Mesenchymal stem cell (in vitro differentiated cells and primary cell): ENCODE measurements around the gene SNTG2.

Experiments
- DNase-seq: peaks from one replicate; pipeline ENCODE4 v3.0.0-alpha.2; 2013
- H2AFZ ChIP-seq: one replicate; pipeline ENCODE4 v1.6.1; 2013; ENCODE audit warnings: low read depth, mild to moderate bottlenecking, control low read depth, inconsistent platforms, low read length, moderate library complexity
- H2AK5ac ChIP-seq: 2 replicates; pipeline ENCODE4 v1.6.1; 2013; ENCODE audit warnings: low read length, moderate library complexity, mild to moderate bottlenecking, inconsistent platforms; ENCODE audit not compliant: severe bottlenecking
- H2BK120ac ChIP-seq: one replicate; pipeline ENCODE4 v1.6.1; 2013; ENCODE audit warnings: low read depth, mild to moderate bottlenecking, inconsistent platforms, low read length, moderate library complexity
- H2BK12ac ChIP-seq, 2 experiments: one replicate each; pipeline ENCODE4 v1.6.1; 2013; ENCODE audit warnings: inconsistent platforms in 2 of 2, low read length in 2 of 2, mild to moderate bottlenecking in 2 of 2, moderate library complexity in 2 of 2, control low read depth in 1 of 2
- H2BK15ac ChIP-seq: one replicate; pipeline ENCODE4 v1.6.1; 2013; ENCODE audit warnings: mild to moderate bottlenecking, low read depth, inconsistent platforms; ENCODE audit not compliant: poor library complexity, severe bottlenecking
- H2BK5ac ChIP-seq: 2 replicates; pipeline ENCODE4 v1.6.1; 2013; ENCODE audit warnings: low read depth, mild to moderate bottlenecking, low read length, control low read depth, inconsistent platforms; ENCODE audit not compliant: poor library complexity, severe bottlenecking
- H3K14ac ChIP-seq, 2 experiments: one replicate each; pipeline ENCODE4 v1.6.1; 2013; ENCODE audit warnings: inconsistent platforms in 2 of 2, low read length in 2 of 2, control low read depth in 1 of 2, mild to moderate bottlenecking in 1 of 2, moderate library complexity in 1 of 2
- H3K18ac ChIP-seq, 2 experiments: one replicate each; pipeline ENCODE4 v1.6.1; 2013; ENCODE audit warnings: inconsistent platforms in 2 of 2, low read length in 2 of 2, control low read depth in 1 of 2, low read depth in 1 of 2, mild to moderate bottlenecking in 1 of 2
- H3K23ac ChIP-seq, 2 experiments: one replicate each; pipeline ENCODE4 v1.6.1; 2013; ENCODE audit warnings: inconsistent platforms in 2 of 2, low read length in 2 of 2, mild to moderate bottlenecking in 2 of 2, moderate library complexity in 2 of 2, control low read depth in 1 of 2
- H3K27ac ChIP-seq: 2 replicates; pipeline ENCODE4 v1.5.1; 2013; ENCODE audit warnings: mild to moderate bottlenecking, moderate library complexity, low read length, control low read depth, inconsistent platforms; ENCODE audit not compliant: poor library complexity, severe bottlenecking
- H3K27me3 ChIP-seq, 2 experiments: 2 replicates each; pipeline versions ENCODE4 v1.6.1 to v1.7.0; 2013; ENCODE audit warnings: low read length in 2 of 2, mild to moderate bottlenecking in 2 of 2, moderate library complexity in 2 of 2, control low read depth in 1 of 2, inconsistent platforms in 1 of 2; ENCODE audit not compliant: control insufficient read depth in 1 of 2, insufficient read depth in 1 of 2
- H3K36me3 ChIP-seq, 2 experiments: 2 replicates each; pipeline versions ENCODE4 v1.6.1 to v1.7.0; 2013; ENCODE audit warnings: low read length in 2 of 2, control low read depth in 1 of 2, inconsistent platforms in 1 of 2, low read depth in 1 of 2, mild to moderate bottlenecking in 1 of 2; ENCODE audit not compliant: insufficient read depth in 2 of 2, control insufficient read depth in 1 of 2
- H3K4ac ChIP-seq, 2 experiments: one replicate each; pipeline ENCODE4 v1.6.1; 2013; ENCODE audit warnings: inconsistent platforms in 2 of 2, low read length in 2 of 2, mild to moderate bottlenecking in 2 of 2, moderate library complexity in 2 of 2, control low read depth in 1 of 2, low read depth in 1 of 2
- H3K4me1 ChIP-seq: 2 replicates; pipeline ENCODE4 v1.6.1; 2013; ENCODE audit warnings: low read depth, low read length, control low read depth; ENCODE audit not compliant: control insufficient read depth, insufficient read depth
- H3K4me2 ChIP-seq: 2 replicates; pipeline ENCODE4 v1.6.1; 2013; ENCODE audit warnings: low read length, mild to moderate bottlenecking, inconsistent platforms; ENCODE audit not compliant: poor library complexity, severe bottlenecking
- H3K4me3 ChIP-seq, 2 experiments: 2 replicates each; pipeline versions ENCODE4 v1.5.1 to v1.7.0; 2013; ENCODE audit warnings: low read length in 2 of 2, mild to moderate bottlenecking in 2 of 2, control low read depth in 1 of 2, low read depth in 1 of 2; ENCODE audit not compliant: insufficient read depth in 1 of 2
- H3K79me1 ChIP-seq: replicated peaks from 2 replicates; pipeline ENCODE4 v1.6.1; 2013; ENCODE audit warnings: mild to moderate bottlenecking, control low read depth, low read length, inconsistent platforms; ENCODE audit not compliant: poor library complexity, severe bottlenecking
- H3K9ac ChIP-seq: 2 replicates; pipeline ENCODE4 v1.7.0; 2013; ENCODE audit warnings: mild to moderate bottlenecking, low read length, moderate library complexity
- H3K9me3 ChIP-seq: 2 replicates; pipeline ENCODE4 v1.7.0; 2013; ENCODE audit warnings: mild to moderate bottlenecking, low read length; ENCODE audit not compliant: control insufficient read depth
- H4K8ac ChIP-seq: one replicate; pipeline ENCODE4 v1.6.1; 2013; ENCODE audit warnings: inconsistent platforms, mild to moderate bottlenecking, low read length, moderate library complexity
- H4K91ac ChIP-seq: one replicate; pipeline ENCODE4 v1.6.1; 2013; ENCODE audit warnings: mild to moderate bottlenecking, low read length, inconsistent platforms
- WGBS: methylation state at CpG from one replicate; pipeline ENCODE4 v1.1.7; 2013; ENCODE audit warnings: mixed read lengths; 5-methylcytosine and 5-hydroxymethylcytosine counted together

The SNTG2 gene

GRCh38 chr2:1308678-1309077, 358.0 kb downstream of the SNTG2 start:
- 87% methylated on average over 6 of the region's 8 CpGs for WGBS
- no peak overlapping the region for H2BK120ac ChIP-seq
- DNase-seq: no peak

GRCh38 chr2:1309507-1309906, 358.9 kb downstream of the SNTG2 start:
- H3K4me2 ChIP-seq: no peak overlapping the region

More at GRCh38 chr2:1308678-1309077, 358.0 kb downstream of the SNTG2 start:
- Histone ChIP-seq H2BK15ac (no peak overlapping the region), H3K9me3 (no peaks in the 10 kb centered on the region), H3K4me1 (no peaks in the 10 kb centered on the region), H2BK12ac (no peak overlapping the region), H2AFZ (no peak overlapping the region), H3K4me3 (no peak overlapping the region), H2AK5ac (no peak overlapping the region), H3K27me3 (no peaks in the 10 kb centered on the region), H3K4ac (no peak overlapping the region), H3K18ac (no peak overlapping the region), H3K36me3 (no peaks in the 10 kb centered on the region), H4K8ac (no peak overlapping the region), H2BK5ac (no peak overlapping the region), H3K4me2 (no peak overlapping the region), H4K91ac (no peak overlapping the region), H3K14ac (no peak overlapping the region), H3K79me1 (no peaks in the 10 kb centered on the region), H3K27ac (no peak overlapping the region), H3K9ac (no peak overlapping the region), H3K23ac (no peak overlapping the region)

GRCh38 chr2:1310202-1310601, 359.6 kb downstream of the SNTG2 start:
- Histone ChIP-seq H3K4me2 (no peak overlapping the region), H2AFZ (no peak overlapping the region), H3K14ac (no peak overlapping the region), H3K4me1 (no peaks in the 10 kb centered on the region), H3K4me3 (no peak overlapping the region), H2BK12ac (no peak overlapping the region), H2AK5ac (no peak overlapping the region), H3K79me1 (no peaks in the 10 kb centered on the region), H3K27me3 (no peaks in the 10 kb centered on the region), H4K8ac (no peak overlapping the region), H4K91ac (no peak overlapping the region), H3K27ac (no peak overlapping the region), H3K9me3 (no peaks in the 10 kb centered on the region), H3K9ac (no peak overlapping the region), H2BK15ac (no peak overlapping the region), H3K4ac (no peak overlapping the region), H3K36me3 (no peaks in the 10 kb centered on the region), H2BK5ac (no peak overlapping the region), H3K23ac (no peak overlapping the region), H3K18ac (no peak overlapping the region), H2BK120ac (no peak overlapping the region)
- WGBS: 92% methylated on average over 6 of the region's 7 CpGs
- DNase-seq: no peak

More at GRCh38 chr2:1309507-1309906, 358.9 kb downstream of the SNTG2 start:
- Histone ChIP-seq H4K91ac (no peak overlapping the region), H3K4ac (no peak overlapping the region), H3K9me3 (no peaks in the 10 kb centered on the region), H2BK15ac (no peak overlapping the region), H3K27ac (no peak overlapping the region), H3K79me1 (no peaks in the 10 kb centered on the region), H3K4me1 (no peaks in the 10 kb centered on the region), H3K9ac (no peak overlapping the region), H2BK5ac (no peak overlapping the region), H3K4me3 (no peak overlapping the region), H3K14ac (no peak overlapping the region), H2BK120ac (no peak overlapping the region), H2BK12ac (no peak overlapping the region), H4K8ac (no peak overlapping the region), H3K18ac (no peak overlapping the region), H2AK5ac (no peak overlapping the region), H3K23ac (no peak overlapping the region), H3K36me3 (no peaks in the 10 kb centered on the region), H2AFZ (no peak overlapping the region), H3K27me3 (no peaks in the 10 kb centered on the region)
- WGBS: 65% methylated on average over 2 of the region's 3 CpGs
- no peak for DNase-seq

- Histone ChIP-seq H3K23ac (no peak overlapping the region), H2AK5ac (no peak overlapping the region), H2BK12ac (no peak overlapping the region), H3K4me3 (no peak overlapping the region), H4K8ac (no peak overlapping the region), H3K27ac (no peak overlapping the region), H3K14ac (no peak overlapping the region), H3K4me2 (no peak overlapping the region), H3K18ac (no peak overlapping the region), H2AFZ (no peak overlapping the region), H3K79me1 (no peaks in the 10 kb centered on the region), H2BK120ac (no peak overlapping the region), H3K9ac (no peak overlapping the region), H3K27me3 (no peaks in the 10 kb centered on the region), H3K9me3 (no peaks in the 10 kb centered on the region), H3K4ac (no peak overlapping the region), H4K91ac (no peak overlapping the region), H3K4me1 (no peaks in the 10 kb centered on the region), H3K36me3 (no peaks in the 10 kb centered on the region), H2BK15ac (no peak overlapping the region), H2BK5ac (no peak overlapping the region)
- WGBS: 83% methylated on average over 10 of the region's 10 CpGs
- DNase-seq: no peak
Observed at GRCh38 chr2:1310866-1311265, 360.2 kb downstream of the SNTG2 start.
